ENCODE results near the gene SCAF4.
"Not testable (repeated sequence)": the region's sequence is repeated elsewhere in the genome, so short reads cannot be mapped to it uniquely, and the experiment has no call there.

SCAF4 gene

DNA sequence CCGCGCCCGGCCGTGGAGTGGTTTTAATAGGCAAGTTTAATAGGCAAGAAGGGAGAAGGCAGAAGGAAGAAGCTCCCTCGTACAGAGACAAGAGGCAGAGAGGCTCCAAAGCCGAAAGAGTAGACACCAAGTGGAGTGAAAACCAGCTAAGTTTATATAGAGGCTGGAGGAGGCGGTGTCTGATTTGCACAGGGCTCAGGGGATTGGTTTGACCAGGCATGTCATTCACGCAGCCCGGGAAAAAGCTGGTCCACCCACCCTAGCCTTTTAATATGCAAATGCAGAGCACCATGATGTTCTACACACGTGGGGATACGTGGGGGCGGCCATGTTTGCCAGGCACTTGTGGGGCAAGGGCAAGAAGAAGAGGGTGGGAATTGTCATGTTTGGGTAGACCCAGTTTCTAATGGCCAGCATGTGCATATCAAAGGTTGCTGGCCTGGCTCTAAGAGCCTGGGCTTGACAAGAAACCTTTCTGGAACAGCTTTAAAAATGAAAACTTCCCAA lies 90.4 kb downstream of the SCAF4 start:
- DNase-seq (ENCODE audit: low read depth), result no peak

DNA sequence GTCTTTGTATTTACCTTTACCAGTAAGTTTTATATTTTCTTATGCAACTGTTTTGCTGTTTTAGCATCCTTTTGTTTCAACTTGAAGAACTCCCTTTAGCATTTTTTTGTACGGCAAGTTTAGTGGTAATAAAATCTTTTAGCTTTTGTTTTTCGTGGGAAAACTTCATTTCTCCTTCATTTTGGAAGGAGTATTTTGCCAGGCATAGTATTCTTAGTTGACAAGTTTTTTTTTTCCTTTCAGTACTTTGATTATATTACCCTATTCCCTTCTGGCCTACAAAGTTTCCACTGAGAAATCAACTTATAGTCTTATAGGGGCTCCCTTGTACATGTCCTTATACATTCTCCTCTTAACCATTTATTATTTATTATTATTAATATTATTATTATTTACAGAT lies 95.0 kb downstream of the SCAF4 start:
- no peak for DNase-seq (ENCODE audit: low read depth)

GRCh38 chr21:31634993-31635392 lies 96.9 kb downstream of the SCAF4 start:
- no peak for DNase-seq (ENCODE audit: low read depth)

GRCh38 chr21:31631881-31632280 lies 100.0 kb downstream of the SCAF4 start:
- not testable (repeated sequence) for DNase-seq (ENCODE audit: low read depth)

- no peak for DNase-seq (ENCODE audit: low read depth)
Observed at GRCh38 chr21:31629972-31630711, 101.8 kb downstream of the SCAF4 start.

DNA sequence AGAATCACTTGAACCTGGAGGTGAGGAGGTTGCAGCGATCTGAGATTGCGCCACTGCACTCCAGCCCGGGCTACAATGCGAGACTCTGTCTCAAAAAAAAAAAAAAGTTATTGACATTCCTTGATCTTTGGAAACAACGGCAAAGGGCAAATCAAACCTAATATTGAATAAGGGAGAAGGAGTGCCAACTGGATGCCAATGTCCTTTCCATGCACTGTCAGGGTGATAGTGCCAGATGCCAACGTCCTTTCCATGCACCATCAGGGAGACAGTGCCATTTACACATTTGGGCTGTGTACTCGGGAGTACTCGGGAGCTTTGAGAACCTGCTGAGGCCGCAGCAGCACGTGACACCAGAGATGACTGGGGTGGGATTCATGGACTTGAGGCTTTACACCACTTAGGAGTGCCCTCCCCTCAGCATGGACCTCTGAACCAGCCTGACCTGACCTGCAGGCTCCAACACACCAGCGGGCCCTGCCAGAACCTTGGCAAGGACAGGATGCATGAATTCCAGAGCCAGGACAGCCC lies 106.9 kb downstream of the SCAF4 start:
- DNase-seq (ENCODE audit: low read depth), result no peak

- no peak for DNase-seq (ENCODE audit: low read depth)
Observed at GRCh38 chr21:31624181-31624580, 107.7 kb downstream of the SCAF4 start.

DNA sequence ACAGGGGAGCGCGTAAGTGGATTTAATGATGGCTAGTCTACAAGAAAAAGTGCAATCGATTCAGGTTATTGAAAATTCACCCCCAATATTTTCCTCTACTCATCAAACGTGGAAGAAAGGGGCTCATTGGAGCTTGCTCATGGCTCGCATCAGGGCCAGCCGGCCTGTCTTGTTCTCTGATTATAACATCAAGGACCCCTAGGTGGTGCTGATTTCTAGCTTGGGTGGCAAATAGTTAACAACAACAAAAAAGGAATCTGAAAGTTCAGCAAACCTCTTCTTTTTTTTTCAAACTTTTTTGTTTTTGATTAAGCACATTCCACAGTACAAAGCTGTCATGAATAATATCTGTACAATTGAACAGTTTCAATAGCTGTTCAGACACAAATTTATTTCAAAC lies 108.3 kb downstream of the SCAF4 start:
- DNase-seq (ENCODE audit: low read depth), result no peak

DNA sequence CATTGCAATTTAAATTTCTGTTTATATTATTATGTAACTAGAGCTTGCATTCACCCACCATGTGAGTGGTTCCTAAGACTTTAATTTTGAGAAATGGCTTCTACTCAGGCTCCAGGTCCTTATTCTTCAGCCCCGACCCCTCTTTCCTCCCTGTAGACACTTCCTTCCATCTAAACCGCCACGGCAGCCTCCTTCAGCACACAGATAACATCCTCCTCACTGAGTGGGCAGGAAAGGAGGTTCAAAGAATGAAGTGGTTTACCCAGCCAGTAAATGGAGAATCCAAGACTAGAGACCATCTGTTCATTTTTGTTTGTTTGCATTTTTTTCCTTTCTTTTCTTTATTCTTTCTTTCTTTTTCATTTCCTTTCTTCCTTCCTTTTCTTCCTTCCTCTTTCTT lies 109.5 kb downstream of the SCAF4 start:
- DNase-seq (ENCODE audit: low read depth), result no peak
